ENCODE data around the gene HOXB3. TPM values are rescaled to one million over a fixed set of nuclear protein-coding genes. Genes with fewer than 3 reads are reported as not detected.

Gene HOXB3
- total RNA-seq, 4 donors from 2014 or later = 3.7 to 14.1 (median 9.4) TPM

GRCh38 chr17:48569674-48570324 lies 20.2 kb downstream of the HOXB3 start:
- H3K4me1 ChIP-seq = peaks cover 0 to 59% (median 8%) of the 10 kb centered on the region in 4 donors
- WGBS, 2 donors = 42 to 44% methylated on average over 6 of the region's 6 CpGs

GRCh38 chr17:48569240-48569582 lies 20.8 kb downstream of the HOXB3 start:
- Histone ChIP-seq H3K9me3 (no peaks in the 10 kb centered on the region), H3K36me3 (no peaks in the 10 kb centered on the region), H3K27me3 (peaks cover 0 to 89% of the 10 kb centered on the region in 2 donors), H3K4me1 (peaks cover 0 to 60% (median 8%) of the 10 kb centered on the region in 4 donors), H3K4me3 (peak overlapping the region in 1 of 4 donors; percentile 31), H3K27ac (peak overlapping the region; percentile 38 to 85 (median 82))
- TF ChIP-seq POLR2A (IDR thresholded peaks at IDR 0.05) (no peak), CTCF (IDR thresholded peaks at IDR 0.05) (no peak), EP300 (IDR thresholded peaks at IDR 0.05) (no peak)
- no peak for DNase-seq (ENCODE audit: low spot score in 2 of 2)
- WGBS, 2 donors = 20 to 28% methylated on average over 3 of the region's 3 CpGs

More at GRCh38 chr17:48569674-48570324, 20.2 kb downstream of the HOXB3 start:
- no peak for TF ChIP-seq EP300 (IDR thresholded peaks at IDR 0.05)
- peak in 1 of 5 experiments; percentile 12 for TF ChIP-seq CTCF (IDR thresholded peaks at IDR 0.05)
- no peak for TF ChIP-seq POLR2A (IDR thresholded peaks at IDR 0.05)
- no peak for DNase-seq (ENCODE audit: low spot score in 2 of 2)
- Histone ChIP-seq H3K27ac (peak overlapping the region; percentile 19 to 85 (median 82)), H3K36me3 (no peaks in the 10 kb centered on the region), H3K4me3 (no peak overlapping the region), H3K27me3 (peaks cover 0 to 89% of the 10 kb centered on the region in 2 donors), H3K9me3 (no peaks in the 10 kb centered on the region)

GRCh38 chr17:48568499-48569239 lies 21.4 kb downstream of the HOXB3 start:
- WGBS, 2 donors = 9 to 13% methylated on average over 33 of the region's 33 CpGs
- peak overlapping the region; percentile 38 to 85 (median 82) for H3K27ac ChIP-seq

GRCh38 chr17:48567646-48568354 lies 22.2 kb downstream of the HOXB3 start:
- H3K4me3 ChIP-seq = peak overlapping the region; percentile 3 to 31 (median 8)
- TF ChIP-seq CTCF (IDR thresholded peaks at IDR 0.05) (no peak), EP300 (IDR thresholded peaks at IDR 0.05) (no peak), POLR2A (IDR thresholded peaks at IDR 0.05) (no peak)

More at GRCh38 chr17:48568499-48569239, 21.4 kb downstream of the HOXB3 start:
- no peak for TF ChIP-seq POLR2A (IDR thresholded peaks at IDR 0.05)
- no peak for TF ChIP-seq CTCF (IDR thresholded peaks at IDR 0.05)
- no peak for TF ChIP-seq EP300 (IDR thresholded peaks at IDR 0.05)
- Histone ChIP-seq H3K4me1 (peaks cover 0 to 66% (median 8%) of the 10 kb centered on the region in 4 donors), H3K27me3 (peaks cover 0 to 90% of the 10 kb centered on the region in 2 donors), H3K36me3 (no peaks in the 10 kb centered on the region), H3K4me3 (peak overlapping the region; percentile 3 to 31 (median 8)), H3K9me3 (no peaks in the 10 kb centered on the region)
- DNase-seq (ENCODE audit: low spot score in 2 of 2) = no peak

More at GRCh38 chr17:48567646-48568354, 22.2 kb downstream of the HOXB3 start:
- H3K4me1 ChIP-seq = peaks cover 0 to 60% (median 8%) of the 10 kb centered on the region in 4 donors
- no peaks in the 10 kb centered on the region for H3K9me3 ChIP-seq
- no peak for DNase-seq (ENCODE audit: low spot score in 2 of 2)
- peaks cover 0 to 97% of the 10 kb centered on the region in 2 donors for H3K27me3 ChIP-seq
- no peaks in the 10 kb centered on the region for H3K36me3 ChIP-seq
- peak overlapping the region; percentile 6 to 85 (median 61) for H3K27ac ChIP-seq
- whole genome bisulfite sequencing, 2 donors = 30 to 61% methylated on average over 2 of the region's 2 CpGs
